ENCODE measurements around the gene WWOX.

DNA sequence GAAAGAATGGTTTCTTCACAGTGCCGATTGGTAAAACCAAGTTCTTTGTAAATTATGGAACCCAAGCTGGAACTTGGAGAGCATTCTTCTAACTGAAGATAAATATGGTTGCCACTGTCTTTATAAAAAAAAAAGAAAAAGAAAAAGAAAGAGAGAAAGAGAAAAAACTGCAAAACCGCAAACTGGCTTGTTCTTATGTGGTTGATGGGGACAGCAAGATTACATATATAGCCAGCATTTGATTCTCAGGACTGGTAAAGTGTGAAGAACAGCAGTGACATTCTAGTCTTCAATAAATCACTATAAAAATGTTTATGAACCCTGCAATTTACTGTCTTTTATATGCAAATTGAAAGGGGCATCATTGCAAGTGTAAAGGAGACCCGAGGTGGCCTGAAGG lies 896.0 kb downstream of the WWOX start:
- no peak for TF ChIP-seq EZH2 (IDR thresholded peaks at IDR 0.05; ENCODE audit: insufficient read depth, low read length)
- TF ChIP-seq, protein P1, sequence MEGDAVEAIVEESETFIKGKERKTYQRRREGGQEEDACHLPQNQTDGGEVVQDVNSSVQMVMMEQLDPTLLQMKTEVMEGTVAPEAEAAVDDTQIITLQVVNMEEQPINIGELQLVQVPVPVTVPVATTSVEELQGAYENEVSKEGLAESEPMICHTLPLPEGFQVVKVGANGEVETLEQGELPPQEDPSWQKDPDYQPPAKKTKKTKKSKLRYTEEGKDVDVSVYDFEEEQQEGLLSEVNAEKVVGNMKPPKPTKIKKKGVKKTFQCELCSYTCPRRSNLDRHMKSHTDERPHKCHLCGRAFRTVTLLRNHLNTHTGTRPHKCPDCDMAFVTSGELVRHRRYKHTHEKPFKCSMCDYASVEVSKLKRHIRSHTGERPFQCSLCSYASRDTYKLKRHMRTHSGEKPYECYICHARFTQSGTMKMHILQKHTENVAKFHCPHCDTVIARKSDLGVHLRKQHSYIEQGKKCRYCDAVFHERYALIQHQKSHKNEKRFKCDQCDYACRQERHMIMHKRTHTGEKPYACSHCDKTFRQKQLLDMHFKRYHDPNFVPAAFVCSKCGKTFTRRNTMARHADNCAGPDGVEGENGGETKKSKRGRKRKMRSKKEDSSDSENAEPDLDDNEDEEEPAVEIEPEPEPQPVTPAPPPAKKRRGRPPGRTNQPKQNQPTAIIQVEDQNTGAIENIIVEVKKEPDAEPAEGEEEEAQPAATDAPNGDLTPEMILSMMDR (IDR thresholded peaks at IDR 0.05; ENCODE audit: insufficient read depth, low read depth, low read length) = no peak
